K562 (cell line): ENCODE data around the gene DCUN1D3. TPM values are rescaled to one million over a fixed set of nuclear protein-coding genes. Genes with fewer than 3 reads are reported as not detected.

Experiments
- ATAC-seq: fragments of 200-7000 bp; cut with Tn5 transposase; 3 replicates; pipeline ENCODE4 v1.9.1; 2020; ENCODE audit warnings: moderate library complexity
- BruUV-seq: library from RNA; stranded (reverse); fragments of 400-500 nt; replicated peaks from 2 replicates; lab custom pipeline; 2021; lab: Mats Ljungman, UMichigan
- CTCF ChIA-PET: fragments of 300-600 bp; formaldehyde crosslinking; extraction: SDS; loops from one replicate; lab custom pipeline; 2021; ENCODE audit warnings: low intra/inter-chr PET ratio; lab: Yijun Ruan, JAX
- POLR2A ChIA-PET: fragments of 300-600, 350-650 bp; sonication (Branson Sonifier 250); formaldehyde crosslinking; extraction: SDS; loops from one replicate; lab custom pipeline; 2021; ENCODE audit warnings: antibody characterized with exemption, inconsistent platforms; lab: Yijun Ruan, JAX
- DNase-seq, 4 experiments: peaks; one replicate each; pipeline versions ENCODE4 v3.0.0 to v3.0.0-alpha.2; 2011 to 2018; ENCODE audit warnings: low spot score in 3 of 4, mixed read lengths in 3 of 4; ENCODE audit errors: extremely low read depth in 1 of 4
- FAIRE-seq: peaks from 2 replicates; lab custom pipeline; 2011; peaks lifted over from hg19 to GRCh38; lab: Jason Lieb, UNC
- H2AFZ ChIP-seq: 2 replicates; pipeline ENCODE4 v1.6.0; 2011; ENCODE audit warnings: low read depth, low read length, control low read depth, inconsistent platforms
- H3K27ac ChIP-seq: fragments of 200-600 bp; 3 replicates; pipeline ENCODE4 v1.8.0; 2011; ENCODE audit warnings: low read depth, mild to moderate bottlenecking, control low read depth, inconsistent platforms, low read length, moderate library complexity, mixed read lengths; ENCODE audit errors: extremely low read depth
- H3K27me3 ChIP-seq, 2 experiments: fragments of 300-600 bp in 1 of 2; 2 replicates in 1 of 2; 3 replicates in 1 of 2; pipeline versions ENCODE4 v1.6.0 to v1.8.0; 2011; ENCODE audit warnings: inconsistent platforms in 2 of 2, low read length in 2 of 2, mild to moderate bottlenecking in 1 of 2, mixed read lengths in 1 of 2, moderate library complexity in 1 of 2; ENCODE audit not compliant: control insufficient read depth in 2 of 2, insufficient read depth in 2 of 2
- H3K36me3 ChIP-seq: fragments of 300-600 bp; 3 replicates; pipeline ENCODE4 v1.8.0; 2011; ENCODE audit warnings: mild to moderate bottlenecking, low read length, inconsistent platforms; ENCODE audit not compliant: control insufficient read depth, insufficient read depth
- H3K4me1 ChIP-seq, 2 experiments: fragments of 200-600 bp in 1 of 2; replicated peaks in 1 of 2; 2 replicates in 1 of 2; 3 replicates in 1 of 2; pipeline versions ENCODE4 v1.5.1 to v1.8.0; 2011; ENCODE audit warnings: inconsistent platforms in 2 of 2, low read length in 2 of 2, mild to moderate bottlenecking in 1 of 2, mixed read lengths in 1 of 2, moderate library complexity in 1 of 2; ENCODE audit not compliant: control insufficient read depth in 2 of 2, insufficient read depth in 2 of 2
- H3K4me2 ChIP-seq: 2 replicates; pipeline ENCODE4 v1.6.1; 2011; ENCODE audit warnings: low read length, control low read depth, inconsistent platforms, mixed read lengths; ENCODE audit not compliant: insufficient read depth
- H3K4me3 ChIP-seq: fragments of 200-600 bp; sonication (generic), shearing (Covaris generic); 2 replicates; pipeline ENCODE4 v1.5.1; 2016; ENCODE audit warnings: control low read depth, inconsistent platforms
- H3K79me2 ChIP-seq: fragments of 200-600 bp; 3 replicates; pipeline ENCODE4 v1.8.0; 2011; ENCODE audit warnings: low read length, inconsistent platforms; ENCODE audit not compliant: control insufficient read depth, insufficient read depth
- H3K9ac ChIP-seq, 2 experiments: 2 replicates each; pipeline versions ENCODE4 v1.6.0 to v1.6.1; 2011; ENCODE audit warnings: low read depth in 2 of 2, low read length in 2 of 2, control low read depth in 1 of 2, inconsistent platforms in 1 of 2, mild to moderate bottlenecking in 1 of 2, mixed read lengths in 1 of 2; ENCODE audit not compliant: insufficient read depth in 1 of 2
- H3K9me1 ChIP-seq: one replicate; pipeline ENCODE4 v1.6.0; 2011; ENCODE audit warnings: inconsistent platforms, mild to moderate bottlenecking, low read length, moderate library complexity; ENCODE audit not compliant: control insufficient read depth, insufficient read depth
- H3K9me3 ChIP-seq: replicated peaks from 2 replicates; pipeline ENCODE4 v1.5.1; 2011; ENCODE audit warnings: low read depth, low read length, inconsistent platforms; ENCODE audit not compliant: control insufficient read depth, insufficient read depth
- H4K20me1 ChIP-seq: replicated peaks from 2 replicates; pipeline ENCODE4 v1.6.1; 2011; ENCODE audit warnings: low read length, inconsistent platforms, mixed read lengths; ENCODE audit not compliant: control insufficient read depth, insufficient read depth
- E4F1 ChIP-seq: fragments of 250-450 bp; sonication (Bioruptor Pico); IDR thresholded peaks from 2 replicates; pipeline ENCODE4 v1.5.0; 2021; ENCODE audit warnings: mild to moderate bottlenecking, borderline replicate concordance
- ELF2 ChIP-seq: fragments of 250-450 bp; sonication (Bioruptor Pico); IDR thresholded peaks from 2 replicates; pipeline ENCODE4 v1.5.0; 2021; ENCODE audit warnings: mild to moderate bottlenecking
- PCBP2 ChIP-seq: fragments of 200-400 bp; formaldehyde crosslinking; IDR thresholded peaks from 2 replicates; pipeline ENCODE4 v1.6.1; 2018; ENCODE audit warnings: low read length, low read depth, mild to moderate bottlenecking, moderate library complexity; ENCODE audit not compliant: poor library complexity, severe bottlenecking
- SMARCC2 ChIP-seq: fragments of 450-650 bp; IDR thresholded peaks from 2 replicates; pipeline ENCODE4 v1.6.1; 2017; ENCODE audit warnings: antibody characterized with exemption, moderate library complexity, mild to moderate bottlenecking, low read depth
- ZNF311 ChIP-seq: fragments of 250-450 bp; sonication (Bioruptor Pico); IDR thresholded peaks from 2 replicates; pipeline ENCODE4 v1.4.0; 2020; ENCODE audit warnings: mild to moderate bottlenecking, moderate library complexity
- WGBS: fragments of 100-300 bp; shearing (Covaris generic); methylation state at CpG from one replicate; pipeline ENCODE4 v1.1.6; 2016; ENCODE audit warnings: low coverage, mixed read lengths; ENCODE audit not compliant: insufficient coverage; ENCODE audit errors: missing lambda C conversion rate; 5-methylcytosine and 5-hydroxymethylcytosine counted together
- in situ Hi-C: fragments of 300-500 bp; cut with MboI; formaldehyde crosslinking; loops from 4 replicates; pipeline ENCODE4 v1.15.0; 2018; ENCODE audit warnings: inconsistent platforms, mixed read lengths
- intact Hi-C: fragments of 100-400 bp; cut with micrococcal nuclease; formaldehyde crosslinking; loops from 2 replicates; pipeline ENCODE4 v1.14.2; 2022
- polyA plus RNA-seq, 8 experiments: library from polyadenylated mRNA; depleted of rRNA in 4 of 8; stranded (reverse) in 5 of 8; unstranded in 3 of 8; fragments of >200 nt; fragmentation: Nextera tagmentation in 2 of 8; fragmentation: Illumina TruSeq in 1 of 8; extraction: Ambion mirVana in 2 of 8; extraction: Trizol in 1 of 8; gene quantifications; 2 replicates each; pipeline versions ENCODE4 v1.2.1 to v1.2.3, GENCODE V29; 2011 to 2014; ENCODE audit warnings: inconsistent platforms in 1 of 8, missing spikeins in 1 of 8
- total RNA-seq, 7 experiments: library from RNA; depleted of rRNA in 6 of 7; stranded (reverse); fragments of >200 nt in 6 of 7; fragmentation: Illumina TruSeq in 2 of 7; extraction: Trizol in 2 of 7; gene quantifications; 2 replicates each; pipeline versions ENCODE4 v1.2.1 to v1.2.3, GENCODE V29; 2011 to 2021; ENCODE audit warnings: low replicate concordance in 1 of 7
- TF ChIP-seq, protein P1 (sequence below): fragments of 450-650 bp; formaldehyde crosslinking; IDR thresholded peaks from 2 replicates; pipeline ENCODE4 v1.4.0; 2020; ENCODE audit warnings: mild to moderate bottlenecking, moderate library complexity
- TF ChIP-seq, protein P2 (sequence below), 3 experiments: fragments of 200-800 bp in 1 of 3; fragments of 250-450 bp in 1 of 3; fragments of 450-650 bp in 1 of 3; sonication (Bioruptor Pico) in 1 of 3; sonication (Bioruptor generic) in 1 of 3; formaldehyde crosslinking in 1 of 3; IDR thresholded peaks; 2 replicates each; pipeline versions ENCODE4 v1.6.1 to v1.8.0; 2016 to 2022; ENCODE audit warnings: mild to moderate bottlenecking in 2 of 3, missing genetic modification characterization in 2 of 3, missing compliant biosample characterization in 1 of 3, moderate library complexity in 1 of 3

Gene DCUN1D3
- total and polyA plus RNA-seq, 9 of the 15 experiments (the other 6 are each of a cell fraction or from before 2014, with no cell fraction given), result 1.0 to 4.7 (median 2.2) TPM

- peaks cover 14 to 28% of the 10 kb centered on the region in 2 experiments for H3K4me1 ChIP-seq
These were observed 33.4 kb downstream of the DCUN1D3 start for GRCh38 chr16:20866801-20867200.

More at GRCh38 chr16:20866801-20867200, 33.4 kb downstream of the DCUN1D3 start:
- CTCF ChIA-PET, result no interaction called here
- in situ Hi-C loops (no loop called here), intact Hi-C loops (no loop called here)
- Histone ChIP-seq H3K27ac (no peak overlapping the region), H3K9me3 (no peaks in the 10 kb centered on the region), H3K36me3 (no peaks in the 10 kb centered on the region), H3K4me2 (no peak overlapping the region)
- TF ChIP-seq ZNF311 (CRISPR knock-in tag), result no peak
- TF ChIP-seq PCBP2, result no peak
- TF ChIP-seq, protein P1, sequence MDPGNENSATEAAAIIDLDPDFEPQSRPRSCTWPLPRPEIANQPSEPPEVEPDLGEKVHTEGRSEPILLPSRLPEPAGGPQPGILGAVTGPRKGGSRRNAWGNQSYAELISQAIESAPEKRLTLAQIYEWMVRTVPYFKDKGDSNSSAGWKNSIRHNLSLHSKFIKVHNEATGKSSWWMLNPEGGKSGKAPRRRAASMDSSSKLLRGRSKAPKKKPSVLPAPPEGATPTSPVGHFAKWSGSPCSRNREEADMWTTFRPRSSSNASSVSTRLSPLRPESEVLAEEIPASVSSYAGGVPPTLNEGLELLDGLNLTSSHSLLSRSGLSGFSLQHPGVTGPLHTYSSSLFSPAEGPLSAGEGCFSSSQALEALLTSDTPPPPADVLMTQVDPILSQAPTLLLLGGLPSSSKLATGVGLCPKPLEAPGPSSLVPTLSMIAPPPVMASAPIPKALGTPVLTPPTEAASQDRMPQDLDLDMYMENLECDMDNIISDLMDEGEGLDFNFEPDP, result no peak
- TF ChIP-seq, protein P2, sequence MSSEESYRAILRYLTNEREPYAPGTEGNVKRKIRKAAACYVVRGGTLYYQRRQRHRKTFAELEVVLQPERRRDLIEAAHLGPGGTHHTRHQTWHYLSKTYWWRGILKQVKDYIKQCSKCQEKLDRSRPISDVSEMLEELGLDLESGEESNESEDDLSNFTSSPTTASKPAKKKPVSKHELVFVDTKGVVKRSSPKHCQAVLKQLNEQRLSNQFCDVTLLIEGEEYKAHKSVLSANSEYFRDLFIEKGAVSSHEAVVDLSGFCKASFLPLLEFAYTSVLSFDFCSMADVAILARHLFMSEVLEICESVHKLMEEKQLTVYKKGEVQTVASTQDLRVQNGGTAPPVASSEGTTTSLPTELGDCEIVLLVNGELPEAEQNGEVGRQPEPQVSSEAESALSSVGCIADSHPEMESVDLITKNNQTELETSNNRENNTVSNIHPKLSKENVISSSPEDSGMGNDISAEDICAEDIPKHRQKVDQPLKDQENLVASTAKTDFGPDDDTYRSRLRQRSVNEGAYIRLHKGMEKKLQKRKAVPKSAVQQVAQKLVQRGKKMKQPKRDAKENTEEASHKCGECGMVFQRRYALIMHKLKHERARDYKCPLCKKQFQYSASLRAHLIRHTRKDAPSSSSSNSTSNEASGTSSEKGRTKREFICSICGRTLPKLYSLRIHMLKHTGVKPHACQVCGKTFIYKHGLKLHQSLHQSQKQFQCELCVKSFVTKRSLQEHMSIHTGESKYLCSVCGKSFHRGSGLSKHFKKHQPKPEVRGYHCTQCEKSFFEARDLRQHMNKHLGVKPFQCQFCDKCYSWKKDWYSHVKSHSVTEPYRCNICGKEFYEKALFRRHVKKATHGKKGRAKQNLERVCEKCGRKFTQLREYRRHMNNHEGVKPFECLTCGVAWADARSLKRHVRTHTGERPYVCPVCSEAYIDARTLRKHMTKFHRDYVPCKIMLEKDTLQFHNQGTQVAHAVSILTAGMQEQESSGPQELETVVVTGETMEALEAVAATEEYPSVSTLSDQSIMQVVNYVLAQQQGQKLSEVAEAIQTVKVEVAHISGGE (CRISPR knock-in tag; IDR thresholded peaks at IDR 0.05), result no peak
- TF ChIP-seq E4F1 (CRISPR knock-in tag), result no peak
- no peak for TF ChIP-seq ELF2 (CRISPR knock-in tag)
- no peak for TF ChIP-seq SMARCC2
- TF ChIP-seq, all 486 proteins: peak for 0
- Histone ChIP-seq H3K9ac (no peak overlapping the region; a peak in 1 of 4 replicates), H3K9me1 (peaks cover 1% of the 10 kb centered on the region), H4K20me1 (peaks cover 16% of the 10 kb centered on the region; the same call in 1 of the 2 replicates), H3K27me3 (no peaks in the 10 kb centered on the region), H2AFZ (no peak overlapping the region), H3K4me3 (no peak overlapping the region), H3K79me2 (peaks cover 8% of the 10 kb centered on the region; the same call in 1 of the 3 replicates)
- POLR2A ChIA-PET, result interaction anchor here (0.7 to 1.7 kb wide), 7 partner anchors 9 to 52 kb away, joined by 3 to 10 read pairs (median 4); no protein-coding TSS in a partner anchor
- whole genome bisulfite sequencing, result 83% methylated on average over 3 of the region's 3 CpGs
- no peak for DNase-seq
- FAIRE-seq, result no peak
- no TSS peak for BruUV-seq
- ATAC-seq, result no peak
